ENCODE data around the gene STAT5A.

DNA sequence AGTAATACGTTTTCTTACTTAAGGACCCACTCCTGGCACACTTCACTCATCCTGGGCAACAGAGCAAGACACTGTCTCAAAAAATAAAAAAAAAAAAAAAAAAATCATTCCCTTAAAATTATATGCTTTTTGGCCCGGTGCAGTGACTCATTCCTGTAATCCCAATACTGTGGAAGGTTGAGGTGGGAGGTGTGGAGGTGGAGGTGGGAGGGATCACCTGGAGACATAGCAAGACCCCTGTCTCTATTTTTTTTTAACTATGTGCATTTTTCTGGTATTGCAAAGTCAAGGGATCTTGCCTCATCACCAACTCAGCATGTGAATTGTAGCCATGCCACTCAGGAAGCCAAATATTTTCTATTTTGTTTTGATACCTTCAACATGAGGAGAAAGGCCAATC lies 21.8 kb upstream of the STAT5A start:
- no peak for TF ChIP-seq POLR2A (IDR thresholded peaks at IDR 0.05; ENCODE audit: extremely low read depth, insufficient read length)
- TF ChIP-seq, protein P1, sequence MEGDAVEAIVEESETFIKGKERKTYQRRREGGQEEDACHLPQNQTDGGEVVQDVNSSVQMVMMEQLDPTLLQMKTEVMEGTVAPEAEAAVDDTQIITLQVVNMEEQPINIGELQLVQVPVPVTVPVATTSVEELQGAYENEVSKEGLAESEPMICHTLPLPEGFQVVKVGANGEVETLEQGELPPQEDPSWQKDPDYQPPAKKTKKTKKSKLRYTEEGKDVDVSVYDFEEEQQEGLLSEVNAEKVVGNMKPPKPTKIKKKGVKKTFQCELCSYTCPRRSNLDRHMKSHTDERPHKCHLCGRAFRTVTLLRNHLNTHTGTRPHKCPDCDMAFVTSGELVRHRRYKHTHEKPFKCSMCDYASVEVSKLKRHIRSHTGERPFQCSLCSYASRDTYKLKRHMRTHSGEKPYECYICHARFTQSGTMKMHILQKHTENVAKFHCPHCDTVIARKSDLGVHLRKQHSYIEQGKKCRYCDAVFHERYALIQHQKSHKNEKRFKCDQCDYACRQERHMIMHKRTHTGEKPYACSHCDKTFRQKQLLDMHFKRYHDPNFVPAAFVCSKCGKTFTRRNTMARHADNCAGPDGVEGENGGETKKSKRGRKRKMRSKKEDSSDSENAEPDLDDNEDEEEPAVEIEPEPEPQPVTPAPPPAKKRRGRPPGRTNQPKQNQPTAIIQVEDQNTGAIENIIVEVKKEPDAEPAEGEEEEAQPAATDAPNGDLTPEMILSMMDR (IDR thresholded peaks at IDR 0.05; ENCODE audit: low read depth, low read length): no peak
- no peak for TF ChIP-seq MAX (IDR thresholded peaks at IDR 0.05; ENCODE audit: low read depth, low read length)
- TF ChIP-seq MYC (IDR thresholded peaks at IDR 0.05; ENCODE audit: low read depth, low read length): no peak

Measured in NB4 (cell line).